PC-3 (cell line): ENCODE data around the gene ECE1. TPM values are rescaled to one million over a fixed set of nuclear protein-coding genes. Genes with fewer than 3 reads are reported as not detected.

Source experiments
- ATAC-seq: fragments of 200-7000 bp; cut with Tn5 transposase; 2 replicates; pipeline ENCODE4 v1.9.1; 2020; ENCODE audit warnings: mild to moderate bottlenecking, moderate library complexity
- BruUV-seq: library from RNA; stranded (reverse); fragments of 400-500 nt; replicated peaks from 2 replicates; lab custom pipeline; 2021; lab: Mats Ljungman, UMichigan
- CTCF ChIA-PET: fragments of 300-600 bp; sonication (Branson Sonifier 250); formaldehyde crosslinking; loops from one replicate; lab custom pipeline; 2022; ENCODE audit warnings: antibody characterized with exemption; lab: Charles Lee
- POLR2A ChIA-PET: fragments of 300-600 bp; sonication (Branson Sonifier 250); formaldehyde crosslinking; loops from one replicate; lab custom pipeline; 2022; ENCODE audit warnings: antibody characterized with exemption; ENCODE audit not compliant: unreplicated experiment; lab: Charles Lee
- DNase-seq: peaks from one replicate; pipeline ENCODE4 v3.0.0-alpha.2; 2015
- H2AFZ ChIP-seq: fragments of 300-600 bp; sonication (generic); 2 replicates; pipeline ENCODE4 v1.6.0; 2016; ENCODE audit warnings: antibody characterized with exemption, low read length
- H3F3A ChIP-seq: fragments of 300-600 bp; sonication (generic); one replicate; pipeline ENCODE4 v1.6.0; 2017; ENCODE audit warnings: antibody characterized with exemption, low read length, control low read depth, mild to moderate bottlenecking; ENCODE audit not compliant: unreplicated experiment
- H3K27ac ChIP-seq: fragments of 300-600 bp; sonication (generic); 2 replicates; pipeline ENCODE4 v1.5.1; 2016; ENCODE audit warnings: mild to moderate bottlenecking, low read length
- H3K27me3 ChIP-seq: fragments of 300-600 bp; sonication (generic); 2 replicates; pipeline ENCODE4 v1.6.1; 2016; ENCODE audit warnings: low read length, mixed read lengths
- H3K36me3 ChIP-seq: fragments of 300-600 bp; sonication (generic); 2 replicates; pipeline ENCODE4 v1.6.1; 2016; ENCODE audit warnings: low read depth, mixed run types, low read length, mixed read lengths
- H3K4me1 ChIP-seq: fragments of 300-600 bp; sonication (generic); 2 replicates; pipeline ENCODE4 v1.5.1; 2016; ENCODE audit warnings: low read length; ENCODE audit not compliant: insufficient read depth
- H3K4me2 ChIP-seq: fragments of 300-600 bp; sonication (generic); 2 replicates; pipeline ENCODE4 v1.6.0; 2016; ENCODE audit warnings: low read length
- H3K4me3 ChIP-seq: fragments of 300-600 bp; sonication (generic); 2 replicates; pipeline ENCODE4 v1.5.1; 2016; ENCODE audit warnings: mild to moderate bottlenecking, low read length, mixed read lengths
- H3K79me2 ChIP-seq: fragments of 300-600 bp; sonication (generic); 2 replicates; pipeline ENCODE4 v1.6.1; 2017; ENCODE audit warnings: low read length, mixed read lengths
- H3K9ac ChIP-seq: fragments of 300-600 bp; sonication (generic); 2 replicates; pipeline ENCODE4 v1.6.0; 2016; ENCODE audit warnings: mild to moderate bottlenecking, low read length
- H3K9me2 ChIP-seq: fragments of 300-600 bp; sonication (generic); replicated peaks from 2 replicates; pipeline ENCODE4 v1.6.1; 2016; ENCODE audit warnings: mixed run types, low read length, mixed read lengths
- H3K9me3 ChIP-seq: fragments of 300-600 bp; sonication (generic); 2 replicates; pipeline ENCODE4 v1.6.1; 2016; ENCODE audit warnings: low read length, mixed read lengths
- H4K20me1 ChIP-seq: fragments of 300-600 bp; sonication (generic); 2 replicates; pipeline ENCODE4 v1.6.1; 2016; ENCODE audit warnings: low read length, mixed read lengths
- CTCF ChIP-seq: fragments of 300-600 bp; sonication (generic); conservative IDR thresholded peaks from 2 replicates; pipeline ENCODE4 v1.5.1; 2017; ENCODE audit warnings: antibody characterized with exemption, low read depth, mild to moderate bottlenecking, low read length
- EZH2 ChIP-seq: fragments of 300-600 bp; sonication (generic); IDR thresholded peaks from one replicate; pipeline ENCODE4 v1.6.1; 2017; ENCODE audit warnings: antibody characterized with exemption, mild to moderate bottlenecking, low read length; ENCODE audit not compliant: unreplicated experiment
- EZH2phosphoT487 ChIP-seq: fragments of 300-600 bp; sonication (generic); IDR thresholded peaks from 2 replicates; pipeline ENCODE4 v1.6.1; 2018; ENCODE audit warnings: mild to moderate bottlenecking, antibody characterized with exemption, low read length, borderline replicate concordance
- intact Hi-C: fragments of 100-400 bp; cut with micrococcal nuclease; formaldehyde crosslinking; loops from 2 replicates; pipeline ENCODE4 v1.9.0; 2023
- total RNA-seq: library from RNA; depleted of rRNA; stranded (reverse); fragments of >200 nt; gene quantifications from 2 replicates; pipeline ENCODE4 v1.2.3, GENCODE V29; 2014

ECE1 gene
- total RNA-seq, 1 experiment from 2014 or later: 86.8 TPM

DNA sequence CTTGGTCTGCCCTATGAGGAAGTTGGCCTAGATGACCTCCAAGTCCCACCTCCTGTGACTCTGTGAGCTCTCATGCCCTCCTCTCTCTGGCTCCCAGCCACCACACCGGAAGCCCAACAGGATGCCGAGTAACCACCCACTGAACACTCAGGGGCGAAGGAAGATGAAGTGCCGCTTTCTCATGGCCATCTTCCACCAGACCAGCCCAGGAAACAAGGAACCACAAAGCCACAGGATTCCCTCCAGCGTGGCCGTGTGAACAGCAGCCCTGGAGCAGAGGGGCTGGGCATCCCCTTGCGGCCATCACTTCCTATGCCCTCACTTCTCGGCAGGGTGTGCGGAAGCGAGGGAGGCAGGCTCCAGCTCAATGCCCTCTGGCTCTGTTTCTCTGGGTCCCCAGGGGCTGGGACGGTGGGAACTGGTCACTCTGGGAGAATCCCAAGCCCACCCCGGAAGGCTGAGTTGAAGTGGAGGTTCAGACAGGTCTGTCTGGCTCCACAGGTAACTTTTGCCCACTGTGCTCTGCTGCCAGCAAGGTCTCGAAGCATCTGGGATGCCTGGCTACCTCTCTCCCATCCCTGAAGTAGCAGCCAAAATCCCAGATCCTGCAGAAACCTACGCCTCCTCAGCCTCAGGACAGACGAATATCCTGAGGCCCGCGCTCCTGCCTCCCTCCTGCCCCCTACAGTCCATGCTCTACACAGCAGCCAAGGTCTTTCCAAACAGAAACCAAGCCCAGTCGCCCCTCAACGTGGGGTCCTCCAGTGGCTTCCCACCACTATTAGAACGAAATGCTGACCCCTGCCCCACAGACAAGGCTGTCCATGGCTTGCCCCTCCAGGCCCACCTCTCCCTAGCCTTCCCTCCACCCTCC, 44.2 kb upstream of the ECE1 start:
- CTCF ChIA-PET: interaction anchor here (0.5 to 1.0 kb wide), 4 partner anchors 44 to 102 kb away, joined by 3 to 5 read pairs (median 4); partner anchors contain the start of gene ECE1
- Histone ChIP-seq H3K27ac (peak overlapping the region; percentile 91), H3K27me3 (no peaks in the 10 kb centered on the region), H2AFZ (0 out of 2 replicates have a peak overlapping the region, but pooled peaks have one; percentile 1), H4K20me1 (0 out of 2 replicates have a peak, but pooled peaks cover 4% of the 10 kb centered on the region), H3K9me2 (no peaks in the 10 kb centered on the region), H3K4me1 (peaks cover 71% of the 10 kb centered on the region), H3K4me3 (peak overlapping the region; percentile 48; the same call in 1 of the 2 replicates), H3K4me2 (peak overlapping the region; percentile 74), H3K9me3 (no peaks in the 10 kb centered on the region), H3F3A (no peaks in the 10 kb centered on the region), H3K79me2 (peaks cover 72% of the 10 kb centered on the region), H3K36me3 (no peaks in the 10 kb centered on the region), H3K9ac (peak overlapping the region; percentile 72)
- TF ChIP-seq CTCF (peak; percentile 76), EZH2phosphoT487 (no peak)
- ATAC-seq: peak; percentile 49
- DNase-seq: peak; percentile 84
- BruUV-seq: no TSS peak
- POLR2A ChIA-PET: interaction anchor here (0.6 to 0.7 kb wide), 2 partner anchors 11 to 73 kb away, joined by 3 to 4 read pairs; no protein-coding TSS in a partner anchor
- intact Hi-C loops: loop anchor here (5.0 kb wide), 1 partner anchor 42 kb away; the partner anchor contains the start of gene ECE1

GRCh38 chr1:21333824-21334213, 43.6 kb upstream of the ECE1 start:
- H2AFZ ChIP-seq: no peak overlapping the region
- peak overlapping the region; percentile 74 for H3K4me2 ChIP-seq
- H3K9me2 ChIP-seq: no peaks in the 10 kb centered on the region
- no peaks in the 10 kb centered on the region for H3F3A ChIP-seq
- BruUV-seq: no TSS peak
- H3K4me3 ChIP-seq: peak overlapping the region; percentile 48; the same call in 1 of the 2 replicates
- peaks cover 71% of the 10 kb centered on the region for H3K4me1 ChIP-seq
- H3K27ac ChIP-seq: peak overlapping the region; percentile 91
- no peaks in the 10 kb centered on the region for H3K27me3 ChIP-seq
- H3K36me3 ChIP-seq: peaks cover 1% of the 10 kb centered on the region; the same call in 1 of the 2 replicates
- CTCF ChIA-PET: interaction anchor here (0.5 to 1.0 kb wide), 4 partner anchors 43 to 101 kb away, joined by 3 to 5 read pairs (median 4); partner anchors contain the start of gene ECE1
- H3K79me2 ChIP-seq: peaks cover 70% of the 10 kb centered on the region
- intact Hi-C loops: loop anchor here (5.0 kb wide), 1 partner anchor 42 kb away; the partner anchor contains the start of gene ECE1
- ATAC-seq (no peak), DNase-seq (no peak)
- TF ChIP-seq EZH2 (no peak), EZH2phosphoT487 (no peak), CTCF (no peak)
- H3K9me3 ChIP-seq: no peaks in the 10 kb centered on the region
- POLR2A ChIA-PET: interaction anchor here (0.6 to 0.7 kb wide), 2 partner anchors 11 to 73 kb away, joined by 3 to 4 read pairs; no protein-coding TSS in a partner anchor
- no peaks in the 10 kb centered on the region for H4K20me1 ChIP-seq
- H3K9ac ChIP-seq: peak overlapping the region; percentile 72
